Upper lobe of left lung (tissue), 6 donors: ENCODE measurements around the gene DMP1. TPM values are rescaled to one million over a fixed set of nuclear protein-coding genes. Genes with fewer than 3 reads are reported as not detected.

Source experiments
- ATAC-seq, 2 donors: fragments of 200-7000 bp; cut with Tn5 transposase; one replicate each; pipeline ENCODE4 v1.9.1; 2022; ENCODE audit warnings: mild to moderate bottlenecking in 2 of 2, moderate library complexity in 2 of 2; ENCODE audit not compliant: low FRiP score in 2 of 2
- DNase-seq, 2 donors: peaks; one replicate each; pipeline ENCODE4 v3.0.0-alpha.2; 2019 to 2020
- H3K27ac ChIP-seq, 4 donors: fragments of 200-600 bp; sonication (generic); one replicate each; pipeline ENCODE4 v1.5.1; 2016 to 2019
- H3K27me3 ChIP-seq, 4 donors: fragments of 200-600 bp; sonication (generic); one replicate each; pipeline ENCODE4 v1.5.1; 2017 to 2019
- H3K36me3 ChIP-seq, 4 donors: fragments of 200-600 bp; sonication (generic); one replicate each; pipeline ENCODE4 v1.5.1; 2016 to 2019
- H3K4me1 ChIP-seq, 4 donors: fragments of 200-600 bp; sonication (generic); one replicate each; pipeline ENCODE4 v1.5.1; 2018 to 2019
- H3K4me3 ChIP-seq, 4 donors: fragments of 200-600 bp; sonication (generic); one replicate each; pipeline ENCODE4 v1.5.1; 2017 to 2019; ENCODE audit warnings: mild to moderate bottlenecking in 2 of 4, moderate library complexity in 1 of 4
- H3K9me3 ChIP-seq, 4 donors: fragments of 200-600 bp; sonication (generic); one replicate each; pipeline ENCODE4 v1.5.1; 2018 to 2019
- CTCF ChIP-seq, 6 experiments: fragments of 450-650 bp in 4 of 6; fragments of 200-600 bp in 2 of 6; sonication (generic) in 2 of 6; IDR thresholded peaks; one replicate each; pipeline ENCODE4 v1.5.1; 2016 to 2019; ENCODE audit warnings: antibody characterized with exemption in 6 of 6
- EP300 ChIP-seq, 4 donors: sonication (generic); formaldehyde crosslinking; IDR thresholded peaks; one replicate each; pipeline ENCODE4 v1.5.1; 2017; ENCODE audit warnings: antibody characterized with exemption in 4 of 4, control low read depth in 2 of 4
- POLR2A ChIP-seq, 4 donors: fragments of 450-650 bp; IDR thresholded peaks; one replicate each; pipeline ENCODE4 v1.5.1; 2016 to 2017; ENCODE audit warnings: antibody characterized with exemption in 4 of 4, mild to moderate bottlenecking in 2 of 4
- POLR2AphosphoS5 ChIP-seq, 2 donors: sonication (generic); formaldehyde crosslinking; IDR thresholded peaks; one replicate each; pipeline ENCODE4 v1.5.1; 2017; ENCODE audit warnings: antibody characterized with exemption in 2 of 2
- WGBS, 2 donors: methylation state at CpG; one replicate each; pipeline ENCODE4 v1.1.5; 2017 to 2018; 5-methylcytosine and 5-hydroxymethylcytosine counted together
- total RNA-seq, 6 donors: library from RNA; depleted of rRNA in 4 of 6; stranded (reverse); fragments of >200 nt in 4 of 6; gene quantifications; one replicate each; pipeline versions ENCODE4 v1.1.0 to v1.2.1, GENCODE V29; 2016 to 2021
- donor health status: DM: no; HTN: no; CAD: no; lungs with moderate emphysema.
- donor health status: DM: no; HTN: yes; CAD: no; lungs with severe emphysema.

Gene DMP1
- total RNA-seq, result not detected

- Histone ChIP-seq H3K27ac (no peak within 1 kb of the TSS), H3K27me3 (no peaks in the 10 kb centered on the region), H3K36me3 (no peaks in the 10 kb centered on the region), H3K9me3 (no peaks in the 10 kb centered on the region), H3K4me3 (no peak within 1 kb of the TSS), H3K4me1 (no peaks in the 10 kb centered on the region)
- DNase-seq (no peak), ATAC-seq (no peak)
- no peak for TF ChIP-seq CTCF (IDR thresholded peaks at IDR 0.05)
- WGBS, 2 donors, result 82 to 86% methylated on average over 3 of the region's 3 CpGs
These were observed at the start of gene DMP1 for GRCh38 chr4:87649980-87650379. TSS of gene DMP1 (plus strand) at chr4:87650280. CDS start at chr4:87656493, 6,213 bp downstream.

- TF ChIP-seq POLR2A (IDR thresholded peaks at IDR 0.05) (no peak), EP300 (IDR thresholded peaks at IDR 0.05) (no peak), CTCF (IDR thresholded peaks at IDR 0.05) (no peak), POLR2AphosphoS5 (IDR thresholded peaks at IDR 0.05) (no peak)
- Histone ChIP-seq H3K4me3 (no peak overlapping the region), H3K27me3 (no peaks in the 10 kb centered on the region), H3K27ac (no peak overlapping the region), H3K9me3 (no peaks in the 10 kb centered on the region), H3K36me3 (no peaks in the 10 kb centered on the region), H3K4me1 (no peaks in the 10 kb centered on the region)
- DNase-seq, result no peak
- ATAC-seq, result no peak
These were observed 48.7 kb upstream of the DMP1 start for GRCh38 chr4:87601361-87601760.

- Histone ChIP-seq H3K36me3 (no peaks in the 10 kb centered on the region), H3K4me1 (no peaks in the 10 kb centered on the region), H3K27me3 (no peaks in the 10 kb centered on the region), H3K27ac (no peak within 1 kb of the TSS), H3K9me3 (no peaks in the 10 kb centered on the region), H3K4me3 (no peak within 1 kb of the TSS)
- DNase-seq (no peak), ATAC-seq (no peak)
- 79 to 89% methylated on average over 4 of the region's 4 CpGs for WGBS, 2 donors
- TF ChIP-seq POLR2A (IDR thresholded peaks at IDR 0.05), result no peak
- TF ChIP-seq EP300 (IDR thresholded peaks at IDR 0.05), result no peak
- no peak for TF ChIP-seq POLR2AphosphoS5 (IDR thresholded peaks at IDR 0.05)
- no peak for TF ChIP-seq CTCF (IDR thresholded peaks at IDR 0.05)
These were observed 41.9 kb upstream of the DMP1 start, which contains the start of gene DSPP for GRCh38 chr4:87608229-87608628. TSS of gene DSPP (plus strand) at chr4:87608529. CDS start at chr4:87610909, 2,380 bp downstream.

GRCh38 chr4:87614292-87614890, 35.7 kb upstream of the DMP1 start:
- no peak overlapping the region for H3K4me3 ChIP-seq
- no peaks in the 10 kb centered on the region for H3K4me1 ChIP-seq
- H3K9me3 ChIP-seq, result no peaks in the 10 kb centered on the region
- H3K27me3 ChIP-seq, result no peaks in the 10 kb centered on the region
- no peaks in the 10 kb centered on the region for H3K36me3 ChIP-seq
- DNase-seq (no peak), ATAC-seq (no peak)
- WGBS, 2 donors, result 89 to 97% methylated on average over 4 of the region's 4 CpGs
- no peak overlapping the region for H3K27ac ChIP-seq
- TF ChIP-seq POLR2A (IDR thresholded peaks at IDR 0.05), result no peak
- TF ChIP-seq EP300 (IDR thresholded peaks at IDR 0.05), result no peak
- no peak for TF ChIP-seq CTCF (IDR thresholded peaks at IDR 0.05)
- TF ChIP-seq POLR2AphosphoS5 (IDR thresholded peaks at IDR 0.05), result no peak

GRCh38 chr4:87616268-87616667, 33.8 kb upstream of the DMP1 start:
- no peak for TF ChIP-seq CTCF (IDR thresholded peaks at IDR 0.05)
- no peak for TF ChIP-seq POLR2A (IDR thresholded peaks at IDR 0.05)
- TF ChIP-seq POLR2AphosphoS5 (IDR thresholded peaks at IDR 0.05), result no peak
- no peak for TF ChIP-seq EP300 (IDR thresholded peaks at IDR 0.05)
- H3K4me3 ChIP-seq, result no peak overlapping the region
- no peaks in the 10 kb centered on the region for H3K9me3 ChIP-seq
- WGBS, 2 donors, result 65 to 66% methylated on average over 9 of the region's 9 CpGs
- DNase-seq, result peak in 1 of 2 donors; percentile 30
- no peaks in the 10 kb centered on the region for H3K27me3 ChIP-seq
- no peaks in the 10 kb centered on the region for H3K36me3 ChIP-seq
- no peak for ATAC-seq
- H3K27ac ChIP-seq, result no peak overlapping the region
- H3K4me1 ChIP-seq, result no peaks in the 10 kb centered on the region
